Panc1 (cell line): ENCODE data around the gene FAM216A. TPM values are rescaled to one million over a fixed set of nuclear protein-coding genes. Genes with fewer than 3 reads are reported as not detected.

Source experiments
- ATAC-seq: fragments of 200-7000 bp; cut with Tn5 transposase; 2 replicates; pipeline ENCODE4 v1.9.1; 2020; ENCODE audit warnings: mild to moderate bottlenecking, moderate library complexity
- BruUV-seq: library from RNA; stranded (reverse); fragments of 400-500 nt; replicated peaks from 2 replicates; lab custom pipeline; 2021; lab: Mats Ljungman, UMichigan
- CTCF ChIA-PET: fragments of 300-600 bp; sonication (Branson Sonifier 250); formaldehyde crosslinking; loops from one replicate; lab custom pipeline; 2022; ENCODE audit warnings: antibody characterized with exemption; lab: Charles Lee
- POLR2A ChIA-PET: fragments of 300-600 bp; sonication (Branson Sonifier 250); formaldehyde crosslinking; loops from one replicate; lab custom pipeline; 2022; ENCODE audit warnings: antibody characterized with exemption; lab: Charles Lee
- DNase-seq: peaks from one replicate; pipeline ENCODE4 v3.0.0-alpha.2; 2010; ENCODE audit warnings: low read depth, low spot score
- H3K27ac ChIP-seq: 2 replicates; pipeline ENCODE4 v1.5.1; 2011; ENCODE audit warnings: mild to moderate bottlenecking, low read length, inconsistent platforms
- H3K27me3 ChIP-seq: fragments of 200-500 bp; sonication (Bioruptor generic); 2 replicates; pipeline ENCODE4 v1.6.0; 2014; ENCODE audit warnings: low read length, inconsistent platforms; ENCODE audit not compliant: control insufficient read depth, insufficient read depth
- H3K36me3 ChIP-seq: fragments of 200-500 bp; sonication (Bioruptor generic); 2 replicates; pipeline ENCODE4 v1.5.1; 2014; ENCODE audit warnings: inconsistent platforms, mild to moderate bottlenecking, low read length, moderate library complexity; ENCODE audit not compliant: control insufficient read depth, insufficient read depth
- H3K4me1 ChIP-seq: 2 replicates; pipeline ENCODE4 v1.5.1; 2011; ENCODE audit warnings: inconsistent platforms, mild to moderate bottlenecking, low read length, moderate library complexity; ENCODE audit not compliant: control insufficient read depth, insufficient read depth
- H3K4me3 ChIP-seq, 2 experiments: 2 replicates each; pipeline ENCODE4 v1.5.1; 2011 to 2012; ENCODE audit warnings: low read depth in 2 of 2, low read length in 2 of 2, mild to moderate bottlenecking in 2 of 2, inconsistent platforms in 1 of 2, moderate library complexity in 1 of 2
- H3K9me3 ChIP-seq: fragments of 200-500 bp; sonication (Bioruptor generic); 2 replicates; pipeline ENCODE4 v1.5.1; 2014; ENCODE audit warnings: low read depth, mild to moderate bottlenecking, inconsistent platforms, low read length, moderate library complexity; ENCODE audit not compliant: control insufficient read depth, insufficient read depth
- CTCF ChIP-seq: fragments of 450-650 bp; IDR thresholded peaks from 2 replicates; pipeline ENCODE4 v1.5.1; 2017; ENCODE audit warnings: mild to moderate bottlenecking
- POLR2AphosphoS5 ChIP-seq: IDR thresholded peaks from 2 replicates; pipeline ENCODE4 v1.6.1; 2012; ENCODE audit warnings: mild to moderate bottlenecking, low read depth, low read length, moderate library complexity
- REST ChIP-seq, 2 experiments: IDR thresholded peaks; 2 replicates each; pipeline ENCODE4 v1.6.1; 2011 to 2012; ENCODE audit warnings: low read depth in 2 of 2, control low read depth in 1 of 2, low read length in 1 of 2, mild to moderate bottlenecking in 1 of 2, moderate library complexity in 1 of 2; ENCODE audit not compliant: insufficient read depth in 1 of 2
- SIN3A ChIP-seq: IDR thresholded peaks from 2 replicates; pipeline ENCODE4 v1.6.1; 2012; ENCODE audit warnings: low read depth, mild to moderate bottlenecking, low read length, moderate library complexity, borderline replicate concordance; ENCODE audit not compliant: insufficient read depth
- TCF7L2 ChIP-seq: IDR thresholded peaks from 2 replicates; pipeline ENCODE4 v1.6.1; 2011; ENCODE audit warnings: mild to moderate bottlenecking, low read depth, low read length, inconsistent platforms
- in situ Hi-C: cut with HindIII; loops from 2 replicates; pipeline ENCODE4 v1.10.0; 2016; ENCODE audit warnings: low sequenced_read_pairs, low pct_unique_long_range_greater_than_20kb
- intact Hi-C: fragments of 100-400 bp; cut with micrococcal nuclease; formaldehyde crosslinking; loops from one replicate; pipeline ENCODE4 v1.10.0; 2022; ENCODE audit not compliant: unreplicated experiment
- total RNA-seq: library from RNA; stranded (reverse); gene quantifications from one replicate; pipeline ENCODE4 v1.2.1, GENCODE V29; 2021; ENCODE audit not compliant: unreplicated experiment

FAM216A gene
- total RNA-seq, 1 experiment from 2014 or later: 22.3 TPM

- intact Hi-C loops: no loop called here
- TF ChIP-seq TCF7L2 (no peak), SIN3A (no peak), REST (IDR thresholded peaks at IDR 0.05; ENCODE audit: insufficient read depth in 1 of 2, low read depth in 2 of 2, low read length in 1 of 2) (no peak), POLR2AphosphoS5 (no peak), CTCF (no peak)
- no peaks in the 10 kb centered on the region for H3K27me3 ChIP-seq
- no peak overlapping the region for H3K27ac ChIP-seq
- POLR2A ChIA-PET: interaction anchor here (0.6 kb wide), 1 partner anchor 47 kb away, joined by 4 read pairs; no protein-coding TSS in a partner anchor
- CTCF ChIA-PET: interaction anchor here (0.6 kb wide), 1 partner anchor 11 kb away, joined by 4 read pairs; no protein-coding TSS in a partner anchor
- H3K4me3 ChIP-seq: no peak overlapping the region
- in situ Hi-C loops: no loop called here
- H3K4me1 ChIP-seq: no peaks in the 10 kb centered on the region
- peaks cover 8% of the 10 kb centered on the region; the same call in 1 of the 2 replicates for H3K36me3 ChIP-seq
- no peaks in the 10 kb centered on the region for H3K9me3 ChIP-seq
- BruUV-seq: no TSS peak
- ATAC-seq: no peak
- DNase-seq: no peak
Observed at GRCh38 chr12:110533607-110534006, 65.0 kb downstream of the FAM216A start.

- H3K4me1 ChIP-seq: no peaks in the 10 kb centered on the region
- BruUV-seq: no TSS peak
- ATAC-seq: no peak
- no peaks in the 10 kb centered on the region for H3K9me3 ChIP-seq
- ChIA-PET POLR2A (no interaction called here), CTCF (no interaction called here)
- peaks cover 8% of the 10 kb centered on the region; the same call in 1 of the 2 replicates for H3K36me3 ChIP-seq
- no peak overlapping the region for H3K27ac ChIP-seq
- intact Hi-C loops (no loop called here), in situ Hi-C loops (no loop called here)
- H3K27me3 ChIP-seq: no peaks in the 10 kb centered on the region
- TF ChIP-seq POLR2AphosphoS5 (no peak), REST (IDR thresholded peaks at IDR 0.05; ENCODE audit: insufficient read depth in 1 of 2, low read depth in 2 of 2, low read length in 1 of 2) (no peak), TCF7L2 (no peak), SIN3A (no peak), CTCF (no peak)
- no peak for DNase-seq
- no peak overlapping the region for H3K4me3 ChIP-seq
Observed at GRCh38 chr12:110534811-110535210, 66.2 kb downstream of the FAM216A start.
